MM.1S (cell line): ENCODE measurements around the gene SLC27A2.

Source experiments
- DNase-seq: peaks from one replicate; pipeline ENCODE4 v3.0.0-alpha.2; 2015
- H2AFZ ChIP-seq: fragments of 300-600 bp; sonication (generic); 2 replicates; pipeline ENCODE4 v1.6.0; 2016; ENCODE audit warnings: antibody characterized with exemption, low read length
- H3F3A ChIP-seq: fragments of 300-600 bp; sonication (generic); 2 replicates; pipeline ENCODE4 v1.6.1; 2016; ENCODE audit warnings: mild to moderate bottlenecking, antibody characterized with exemption, low read length, moderate library complexity, mixed read lengths; ENCODE audit not compliant: insufficient read depth
- H3K27ac ChIP-seq: fragments of 300-600 bp; sonication (generic); 2 replicates; pipeline ENCODE4 v1.5.1; 2016; ENCODE audit warnings: mild to moderate bottlenecking, low read length
- H3K27me3 ChIP-seq: fragments of 300-600 bp; sonication (generic); replicated peaks from 2 replicates; pipeline ENCODE4 v1.6.0; 2016; ENCODE audit warnings: low read length; ENCODE audit not compliant: insufficient read depth
- H3K36me3 ChIP-seq: fragments of 300-600 bp; sonication (generic); replicated peaks from 2 replicates; pipeline ENCODE4 v1.6.1; 2016; ENCODE audit warnings: mild to moderate bottlenecking, low read length, mixed read lengths; ENCODE audit not compliant: insufficient read depth
- H3K4me1 ChIP-seq: fragments of 300-600 bp; sonication (generic); 2 replicates; pipeline ENCODE4 v1.6.1; 2016; ENCODE audit warnings: low read length, mixed read lengths
- H3K4me2 ChIP-seq: fragments of 300-600 bp; sonication (generic); 2 replicates; pipeline ENCODE4 v1.6.0; 2016; ENCODE audit warnings: low read depth, low read length
- H3K4me3 ChIP-seq: fragments of 300-600 bp; sonication (generic); 2 replicates; pipeline ENCODE4 v1.5.1; 2016; ENCODE audit warnings: low read length, mixed read lengths
- H3K79me2 ChIP-seq: fragments of 300-600 bp; sonication (generic); 2 replicates; pipeline ENCODE4 v1.6.1; 2016; ENCODE audit warnings: mixed run types, low read length, mixed read lengths
- H3K9ac ChIP-seq: fragments of 300-600 bp; sonication (generic); 2 replicates; pipeline ENCODE4 v1.6.1; 2016; ENCODE audit warnings: low read length, mixed read lengths
- H3K9me2 ChIP-seq: fragments of 300-600 bp; sonication (generic); replicated peaks from 2 replicates; pipeline ENCODE4 v1.6.1; 2016; ENCODE audit warnings: mild to moderate bottlenecking, low read length, mixed read lengths; ENCODE audit not compliant: insufficient read depth
- H3K9me3 ChIP-seq: fragments of 300-600 bp; sonication (generic); replicated peaks from 2 replicates; pipeline ENCODE4 v1.6.1; 2016; ENCODE audit warnings: mild to moderate bottlenecking, low read length, mixed read lengths; ENCODE audit not compliant: insufficient read depth
- H4K20me1 ChIP-seq: fragments of 300-600 bp; sonication (generic); 2 replicates; pipeline ENCODE4 v1.6.1; 2016; ENCODE audit warnings: mild to moderate bottlenecking, low read length, moderate library complexity, mixed read lengths; ENCODE audit not compliant: insufficient read depth
- EZH2 ChIP-seq: fragments of 300-600 bp; sonication (generic); optimal IDR thresholded peaks from 2 replicates; pipeline ENCODE3; 2017; ENCODE audit warnings: low read depth, mild to moderate bottlenecking, antibody characterized with exemption, low read length, mixed read lengths
- EZH2phosphoT487 ChIP-seq: fragments of 300-600 bp; sonication (generic); IDR thresholded peaks from 2 replicates; pipeline ENCODE4 v1.6.1; 2018; ENCODE audit warnings: antibody characterized with exemption, low read length
- TF ChIP-seq, protein P1 (sequence below): fragments of 300-600 bp; sonication (generic); IDR thresholded peaks from 2 replicates; pipeline ENCODE4 v1.5.1; 2016; ENCODE audit warnings: antibody characterized with exemption, low read length, mixed read lengths

Gene SLC27A2

DNA sequence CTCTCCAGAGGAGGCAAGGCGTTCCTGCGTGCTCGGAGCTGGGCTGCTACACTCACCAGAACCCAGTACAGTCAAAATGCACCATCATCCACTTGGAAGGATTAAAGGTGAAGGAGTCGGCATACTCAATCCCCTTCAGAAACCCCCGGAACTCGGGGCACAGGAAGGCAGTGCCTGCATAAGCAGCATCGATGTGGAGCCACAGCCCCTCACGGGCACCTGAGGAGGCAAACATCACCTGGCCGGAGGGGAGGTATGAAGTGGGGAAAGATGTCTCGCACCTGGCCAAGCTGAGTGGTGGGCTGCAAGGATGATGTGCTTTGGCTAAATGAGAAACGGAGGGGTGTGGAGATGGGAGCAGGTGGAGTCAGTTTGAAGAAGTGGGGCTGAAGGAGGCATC, 70.6 kb downstream of the SLC27A2 start:
- no peak for DNase-seq
- Histone ChIP-seq H3K9ac (no peak overlapping the region), H3K4me2 (no peak overlapping the region), H3K4me3 (no peak overlapping the region), H3K27me3 (no peaks in the 10 kb centered on the region), H3F3A (no peaks in the 10 kb centered on the region), H3K9me3 (no peaks in the 10 kb centered on the region), H2AFZ (no peak overlapping the region), H3K36me3 (no peaks in the 10 kb centered on the region), H3K9me2 (no peaks in the 10 kb centered on the region), H4K20me1 (no peaks in the 10 kb centered on the region), H3K27ac (no peak overlapping the region), H3K4me1 (peaks cover 11% of the 10 kb centered on the region), H3K79me2 (no peaks in the 10 kb centered on the region)
- TF ChIP-seq, protein P1, sequence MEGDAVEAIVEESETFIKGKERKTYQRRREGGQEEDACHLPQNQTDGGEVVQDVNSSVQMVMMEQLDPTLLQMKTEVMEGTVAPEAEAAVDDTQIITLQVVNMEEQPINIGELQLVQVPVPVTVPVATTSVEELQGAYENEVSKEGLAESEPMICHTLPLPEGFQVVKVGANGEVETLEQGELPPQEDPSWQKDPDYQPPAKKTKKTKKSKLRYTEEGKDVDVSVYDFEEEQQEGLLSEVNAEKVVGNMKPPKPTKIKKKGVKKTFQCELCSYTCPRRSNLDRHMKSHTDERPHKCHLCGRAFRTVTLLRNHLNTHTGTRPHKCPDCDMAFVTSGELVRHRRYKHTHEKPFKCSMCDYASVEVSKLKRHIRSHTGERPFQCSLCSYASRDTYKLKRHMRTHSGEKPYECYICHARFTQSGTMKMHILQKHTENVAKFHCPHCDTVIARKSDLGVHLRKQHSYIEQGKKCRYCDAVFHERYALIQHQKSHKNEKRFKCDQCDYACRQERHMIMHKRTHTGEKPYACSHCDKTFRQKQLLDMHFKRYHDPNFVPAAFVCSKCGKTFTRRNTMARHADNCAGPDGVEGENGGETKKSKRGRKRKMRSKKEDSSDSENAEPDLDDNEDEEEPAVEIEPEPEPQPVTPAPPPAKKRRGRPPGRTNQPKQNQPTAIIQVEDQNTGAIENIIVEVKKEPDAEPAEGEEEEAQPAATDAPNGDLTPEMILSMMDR: no peak
- TF ChIP-seq EZH2: no peak
- no peak for TF ChIP-seq EZH2phosphoT487

DNA sequence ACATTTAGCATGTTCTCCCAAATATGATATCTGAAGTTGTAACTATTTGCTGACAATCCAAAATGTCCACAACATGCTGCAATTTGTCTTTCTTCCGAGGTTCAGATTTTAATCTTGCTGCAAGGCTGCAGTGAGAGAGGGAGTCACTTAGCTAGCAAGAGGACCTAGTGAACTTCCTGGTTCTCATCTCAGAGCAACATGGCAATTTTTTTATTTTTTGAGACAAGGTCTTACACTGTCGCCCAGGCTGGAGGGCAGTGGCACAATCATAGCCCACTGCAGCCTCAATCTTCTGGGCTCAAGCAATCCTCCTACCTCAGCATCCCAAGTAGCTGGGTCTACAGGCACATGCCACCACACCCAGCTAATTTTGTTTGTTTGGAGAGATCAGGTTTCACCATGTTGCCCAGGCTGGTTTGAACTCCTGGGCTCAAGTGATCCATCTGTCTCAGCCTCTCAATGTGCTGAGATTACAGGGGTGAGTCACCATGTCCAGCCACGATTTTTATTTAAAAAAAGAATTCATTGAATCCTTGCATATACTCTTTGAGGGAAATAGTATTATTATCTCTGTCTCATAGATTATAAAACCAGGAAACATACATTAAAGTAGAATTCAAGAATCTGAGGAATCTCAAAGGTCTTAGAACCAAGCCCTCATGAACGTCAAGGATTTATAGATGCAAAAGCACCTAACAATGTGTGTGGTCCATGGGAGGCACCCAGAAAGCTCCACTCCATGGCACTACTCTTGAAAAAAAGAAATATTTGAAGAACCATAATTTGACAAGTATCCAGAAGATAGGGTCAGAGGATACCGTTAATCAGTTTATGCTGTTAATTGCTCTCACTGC, 74.4 kb downstream of the SLC27A2 start:
- no peaks in the 10 kb centered on the region for H3K36me3 ChIP-seq
- H2AFZ ChIP-seq: no peak overlapping the region
- H3K4me1 ChIP-seq: no peaks in the 10 kb centered on the region
- H3K9me2 ChIP-seq: no peaks in the 10 kb centered on the region
- DNase-seq: no peak
- H4K20me1 ChIP-seq: no peaks in the 10 kb centered on the region
- H3K79me2 ChIP-seq: no peaks in the 10 kb centered on the region
- no peak overlapping the region for H3K27ac ChIP-seq
- no peaks in the 10 kb centered on the region for H3K27me3 ChIP-seq
- no peaks in the 10 kb centered on the region for H3K9me3 ChIP-seq
- no peak overlapping the region for H3K4me2 ChIP-seq
- H3K9ac ChIP-seq: no peak overlapping the region
- no peaks in the 10 kb centered on the region for H3F3A ChIP-seq
- H3K4me3 ChIP-seq: no peak overlapping the region
- TF ChIP-seq EZH2phosphoT487: no peak
- TF ChIP-seq, protein P1: no peak
- no peak for TF ChIP-seq EZH2

DNA sequence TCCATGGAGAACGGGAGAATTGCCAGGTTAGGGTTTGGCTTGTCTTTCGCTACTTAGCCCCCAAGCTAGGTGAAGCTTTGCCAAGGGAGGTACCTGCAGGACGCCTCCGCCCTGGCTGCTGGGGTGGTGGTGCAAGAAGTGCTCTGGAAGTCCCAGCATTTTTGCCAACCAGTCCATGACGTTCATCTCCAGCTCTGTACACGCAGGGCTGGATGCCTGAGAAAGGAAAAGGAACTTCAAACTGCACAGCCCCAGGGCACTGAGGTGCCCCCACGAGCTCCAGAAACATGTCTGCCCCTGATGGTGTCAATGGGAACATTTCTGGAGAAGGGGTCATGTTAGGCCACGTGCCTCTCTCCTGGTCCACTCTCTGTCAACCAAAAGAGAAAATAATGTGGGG, 75.3 kb downstream of the SLC27A2 start:
- Histone ChIP-seq H3K9ac (no peak overlapping the region), H3K27ac (no peak overlapping the region), H3K9me2 (no peaks in the 10 kb centered on the region), H3K9me3 (no peaks in the 10 kb centered on the region), H3K27me3 (no peaks in the 10 kb centered on the region), H2AFZ (no peak overlapping the region), H3K4me1 (no peaks in the 10 kb centered on the region), H3K79me2 (no peaks in the 10 kb centered on the region), H3K36me3 (no peaks in the 10 kb centered on the region), H4K20me1 (no peaks in the 10 kb centered on the region), H3K4me2 (no peak overlapping the region), H3F3A (no peaks in the 10 kb centered on the region), H3K4me3 (no peak overlapping the region)
- DNase-seq: no peak
- TF ChIP-seq, protein P1: no peak
- TF ChIP-seq EZH2phosphoT487 (no peak), EZH2 (no peak)
